HG02588 (cell line): ENCODE measurements around the gene BIVM.
"Not testable (repeated sequence)": the region's sequence is repeated elsewhere in the genome, so short reads cannot be mapped to it uniquely, and the experiment has no call there.

Experiments used
- ATAC-seq: cut with Tn5 transposase; IDR thresholded peaks from one replicate; pipeline ENCODE4 v1.9.1; 2021; ENCODE audit warnings: mild to moderate bottlenecking, moderate library complexity; ENCODE audit not compliant: unreplicated experiment

BIVM gene, protein sequence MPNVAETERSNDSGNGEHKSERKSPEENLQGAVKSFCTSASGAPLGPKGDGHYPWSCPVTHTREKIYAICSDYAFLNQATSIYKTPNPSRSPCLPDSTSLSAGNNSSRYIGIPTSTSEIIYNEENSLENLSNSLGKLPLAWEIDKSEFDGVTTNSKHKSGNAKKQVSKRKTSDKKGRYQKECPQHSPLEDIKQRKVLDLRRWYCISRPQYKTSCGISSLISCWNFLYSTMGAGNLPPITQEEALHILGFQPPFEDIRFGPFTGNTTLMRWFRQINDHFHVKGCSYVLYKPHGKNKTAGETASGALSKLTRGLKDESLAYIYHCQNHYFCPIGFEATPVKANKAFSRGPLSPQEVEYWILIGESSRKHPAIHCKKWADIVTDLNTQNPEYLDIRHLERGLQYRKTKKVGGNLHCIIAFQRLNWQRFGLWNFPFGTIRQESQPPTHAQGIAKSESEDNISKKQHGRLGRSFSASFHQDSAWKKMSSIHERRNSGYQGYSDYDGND

DNA sequence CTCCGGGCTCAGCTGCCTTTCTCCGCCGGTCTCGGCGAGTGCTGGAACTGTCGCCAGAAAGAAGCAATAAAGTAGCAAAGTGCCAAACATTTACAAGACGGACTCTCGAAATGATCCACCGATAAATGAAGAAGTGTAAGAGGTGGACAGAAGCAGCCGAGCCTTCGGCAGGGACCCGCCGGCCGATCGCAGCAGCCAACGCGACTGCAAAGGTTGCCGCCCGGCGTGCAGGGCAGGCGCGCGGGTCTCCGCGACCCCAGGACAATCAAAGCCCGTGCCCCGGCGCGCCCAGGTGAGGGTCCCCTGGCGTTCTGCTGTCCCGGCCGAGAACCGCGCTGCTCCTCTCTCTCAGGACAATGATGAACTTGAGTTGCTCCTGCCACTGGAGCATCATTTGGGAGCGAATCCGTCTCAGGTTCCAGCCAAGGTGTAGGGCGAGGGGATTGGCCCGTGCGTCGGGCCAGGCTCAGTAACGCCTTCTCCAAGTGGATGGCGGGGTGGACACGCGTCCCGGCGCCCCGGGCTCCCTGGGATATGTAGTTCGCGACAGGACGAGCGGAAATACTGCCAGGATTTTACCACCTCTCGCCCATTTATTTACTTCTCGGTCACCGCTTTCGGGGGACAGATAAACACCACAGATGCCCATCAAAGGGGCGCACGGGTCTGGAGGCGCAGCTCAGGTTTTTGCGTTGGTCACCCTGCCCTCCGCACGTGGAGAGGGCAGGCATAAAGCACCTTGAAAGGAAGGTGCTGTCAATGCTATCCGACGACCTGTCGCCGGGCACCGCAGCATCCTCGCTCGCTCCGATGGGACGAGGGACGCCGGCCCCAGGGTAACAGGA, at the start of gene BIVM, which contains the start of gene POGLUT2:
TSS of gene BIVM (plus strand) at position 539 of the 845 bp plus-strand sequence. CDS start 8,149 bp downstream, outside the sequence.
TSS of gene POGLUT2 (minus strand) at position 396 of the 845 bp plus-strand sequence. CDS start at position 90, 306 bp downstream.
- ATAC-seq, result peak; percentile 81

DNA sequence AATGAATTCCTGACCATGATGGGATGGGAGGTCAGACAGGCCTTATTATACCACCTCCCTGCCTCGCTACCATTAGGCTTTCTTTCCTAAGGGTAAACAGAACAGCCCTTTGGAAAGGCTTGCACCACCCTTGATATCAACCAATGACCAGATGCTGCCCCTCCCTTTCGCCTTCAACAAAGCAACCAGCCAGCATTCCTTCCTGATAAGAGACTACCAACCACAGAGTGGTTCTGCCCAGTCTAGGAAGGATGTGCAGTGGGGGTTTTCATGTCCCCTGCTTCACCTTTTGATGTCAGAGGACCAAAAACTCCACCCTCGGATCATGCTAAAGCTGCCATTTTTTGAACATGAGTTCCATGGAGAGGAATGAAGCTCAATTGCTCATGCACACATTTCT, 47.0 kb upstream of the BIVM start:
- no peak for ATAC-seq

DNA sequence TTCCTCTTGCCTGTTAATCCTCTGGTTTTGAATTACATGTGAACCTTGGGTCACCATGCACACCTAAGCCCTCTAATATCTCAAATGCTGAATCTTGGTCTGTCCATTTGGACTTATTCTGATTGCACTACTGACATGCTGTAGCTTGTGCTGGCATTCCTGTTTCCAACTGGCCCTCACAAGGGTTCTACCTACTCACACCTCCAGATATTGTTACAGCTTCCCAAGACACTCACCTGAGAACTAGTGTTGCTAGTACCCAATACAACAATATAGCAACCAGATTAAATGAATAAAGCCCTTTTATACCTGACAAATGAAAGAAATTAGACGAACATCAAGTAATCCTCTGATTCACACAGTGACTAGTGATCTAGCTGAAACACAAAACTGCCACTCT, 41.9 kb upstream of the BIVM start:
- ATAC-seq, result no peak

- ATAC-seq, result no peak
Observed at GRCh38 chr13:102758842-102759241, 40.1 kb upstream of the BIVM start.

GRCh38 chr13:102761071-102761470, 37.8 kb upstream of the BIVM start:
- ATAC-seq, result no peak

GRCh38 chr13:102763741-102764140, 35.2 kb upstream of the BIVM start:
- no peak for ATAC-seq

GRCh38 chr13:102768909-102769308, 30.0 kb upstream of the BIVM start:
- ATAC-seq, result no peak

- ATAC-seq, result no peak
Observed at GRCh38 chr13:102769679-102770078, 29.2 kb upstream of the BIVM start.

DNA sequence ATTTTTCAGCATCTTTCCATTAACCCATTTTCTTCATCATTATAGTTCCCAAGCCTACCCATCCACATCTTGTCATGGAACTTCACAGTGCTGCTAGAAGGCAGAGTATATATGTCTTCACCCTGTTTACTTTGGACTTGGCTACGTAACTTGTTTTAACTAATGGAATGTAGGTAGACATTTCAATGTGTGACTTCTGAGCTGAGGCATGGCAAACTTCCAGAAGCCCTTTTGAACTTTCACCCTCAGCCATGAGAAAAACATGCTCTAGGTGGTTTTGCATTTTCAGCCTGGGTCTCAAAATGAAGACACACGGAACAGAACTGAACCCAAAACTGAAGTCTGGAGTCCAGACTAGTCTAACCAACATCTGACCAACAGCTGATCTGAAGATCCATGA, 28.5 kb upstream of the BIVM start:
- no peak for ATAC-seq

DNA sequence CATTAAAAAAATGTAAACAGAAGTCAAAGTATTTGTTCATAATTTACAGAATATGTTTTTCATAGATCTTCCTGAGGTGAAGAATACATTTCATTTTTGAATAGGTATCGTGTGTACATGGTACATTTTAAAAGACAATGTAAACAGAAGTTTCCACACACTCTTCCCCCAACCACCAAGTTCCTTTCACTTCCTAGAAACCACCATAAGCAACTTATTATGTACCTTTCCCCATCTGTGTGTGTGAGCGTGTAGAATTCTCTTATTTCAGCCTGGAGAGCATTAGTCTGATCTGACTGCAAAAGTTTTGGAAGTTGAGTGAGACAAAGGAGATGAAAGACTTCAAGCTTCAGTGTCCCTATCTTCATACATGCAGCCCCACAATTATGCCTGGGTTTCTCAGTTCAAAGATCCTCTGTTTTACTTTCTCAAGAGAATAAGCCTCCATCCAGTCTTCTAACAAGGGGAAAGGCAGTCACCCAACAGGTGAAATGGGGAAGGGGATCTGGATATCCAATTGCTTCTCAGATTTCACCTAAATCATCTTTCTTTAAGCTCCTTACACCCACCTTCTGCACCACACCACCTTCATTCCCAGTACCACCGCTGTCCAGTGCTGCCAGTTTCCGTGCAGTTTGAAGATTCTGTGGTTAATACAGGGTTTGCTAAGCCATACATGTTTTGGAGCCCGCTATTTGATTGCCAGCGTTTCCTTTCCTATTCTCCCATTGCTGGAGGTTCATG, 27.4 kb upstream of the BIVM start:
- ATAC-seq, result no peak

DNA sequence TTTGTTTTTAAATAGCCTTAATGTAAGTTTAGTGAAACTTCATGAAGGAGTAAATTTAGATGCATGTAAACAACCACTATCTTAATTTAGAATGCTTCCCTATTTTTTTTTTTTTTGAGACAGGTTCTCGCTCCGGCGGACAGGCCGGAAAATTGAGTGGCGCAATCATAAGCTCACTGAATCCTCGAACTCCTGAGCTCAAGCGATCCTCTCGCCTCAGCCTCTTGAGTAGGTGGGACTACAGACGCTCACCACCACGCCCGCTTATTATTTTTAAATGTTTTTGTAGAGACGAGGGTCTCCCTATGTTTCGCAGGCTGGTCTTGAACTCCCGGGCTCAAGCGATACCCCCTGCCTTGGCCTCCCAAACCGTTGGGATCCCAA, 26.9 kb upstream of the BIVM start:
- ATAC-seq, result no peak

GRCh38 chr13:102773441-102774213, 25.3 kb upstream of the BIVM start, which contains the start of gene TEX30:
Gene TEX30, minus strand, starts transcription at chr13:102773786. Its CDS starts 3,760 bp downstream, at chr13:102770026.
- peak; percentile 95 for ATAC-seq

- no peak for ATAC-seq
Observed at GRCh38 chr13:102774214-102774568, 24.7 kb upstream of the BIVM start.

DNA sequence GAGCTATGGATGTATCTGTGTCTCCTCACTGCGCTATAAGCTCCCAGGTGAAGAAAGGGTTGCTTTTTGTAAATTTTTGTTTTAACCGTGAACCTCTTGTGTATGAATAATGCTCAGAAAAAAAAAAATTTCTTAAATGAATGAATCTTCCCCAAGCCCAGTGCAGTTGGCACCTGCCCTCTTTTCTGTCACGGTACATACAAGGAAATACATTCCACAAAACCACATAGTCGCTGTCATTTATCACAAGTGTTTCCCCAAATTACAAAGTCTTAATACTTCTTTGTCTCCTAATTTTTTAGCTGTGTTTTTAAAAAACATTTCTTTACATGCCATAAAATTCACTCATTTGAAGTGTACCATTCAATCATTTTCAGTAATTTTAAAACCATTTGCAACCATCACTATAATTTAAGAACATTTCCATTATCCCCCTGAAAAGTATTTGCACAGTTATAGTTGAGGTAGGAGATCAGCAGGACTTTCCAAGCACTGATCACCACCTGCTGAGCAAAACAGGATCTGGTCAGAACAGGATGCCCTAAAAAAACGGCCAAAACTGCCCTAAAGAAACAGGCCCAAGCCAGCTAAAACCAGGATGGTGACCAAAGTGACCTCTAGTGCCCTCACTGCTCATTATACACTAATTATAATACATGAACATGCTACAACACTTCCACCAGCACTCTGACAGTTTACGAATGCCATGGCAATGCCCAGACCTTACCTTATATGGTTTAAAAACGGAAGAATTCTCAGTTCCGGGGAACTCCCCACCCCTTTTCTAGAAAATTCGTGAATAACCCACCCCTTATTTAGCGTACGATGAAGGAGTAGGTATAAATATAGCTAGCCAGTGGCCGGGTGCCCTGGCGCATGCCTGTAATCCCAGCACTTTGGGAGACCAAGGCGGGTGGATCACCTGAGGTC, 24.1 kb upstream of the BIVM start:
- ATAC-seq, result no peak

DNA sequence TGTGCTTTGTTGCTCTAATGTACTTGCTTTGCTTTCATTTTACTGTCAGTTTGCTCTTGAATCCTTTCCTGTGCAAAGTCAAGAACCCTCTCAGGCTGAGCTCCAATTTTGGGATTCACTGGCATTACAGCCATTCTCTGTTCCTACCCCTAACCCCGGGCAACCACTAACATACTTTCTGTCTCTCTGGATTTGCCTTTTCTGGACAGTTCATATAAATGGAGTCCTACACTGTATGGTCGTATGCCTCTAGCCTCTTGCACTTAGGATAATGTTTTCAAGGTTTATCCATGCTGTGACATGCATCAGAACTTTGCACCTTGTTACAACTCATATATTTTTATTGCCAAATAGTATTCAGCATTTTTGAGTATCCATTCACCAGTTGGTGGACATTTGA, 22.6 kb upstream of the BIVM start:
- ATAC-seq, result no peak

DNA sequence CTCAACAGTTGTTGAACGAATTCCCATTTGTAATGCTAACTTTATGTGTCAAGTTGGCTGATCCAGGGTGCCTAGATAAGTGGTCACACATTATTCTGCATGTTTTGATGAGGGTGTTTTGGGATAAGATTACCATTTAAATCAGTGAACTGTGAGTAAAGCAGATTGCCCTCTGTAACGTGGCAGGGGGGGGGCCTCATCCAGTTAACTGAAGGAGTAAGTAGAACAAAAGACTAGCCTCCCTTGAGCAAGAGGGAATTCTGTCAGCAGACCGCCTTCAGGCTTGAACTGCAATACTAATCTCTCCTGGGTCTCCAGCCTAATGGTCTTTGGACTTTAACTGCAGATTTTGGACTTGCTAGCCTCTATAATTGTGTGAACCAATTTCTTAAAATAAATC, 21.2 kb upstream of the BIVM start:
- no peak for ATAC-seq

DNA sequence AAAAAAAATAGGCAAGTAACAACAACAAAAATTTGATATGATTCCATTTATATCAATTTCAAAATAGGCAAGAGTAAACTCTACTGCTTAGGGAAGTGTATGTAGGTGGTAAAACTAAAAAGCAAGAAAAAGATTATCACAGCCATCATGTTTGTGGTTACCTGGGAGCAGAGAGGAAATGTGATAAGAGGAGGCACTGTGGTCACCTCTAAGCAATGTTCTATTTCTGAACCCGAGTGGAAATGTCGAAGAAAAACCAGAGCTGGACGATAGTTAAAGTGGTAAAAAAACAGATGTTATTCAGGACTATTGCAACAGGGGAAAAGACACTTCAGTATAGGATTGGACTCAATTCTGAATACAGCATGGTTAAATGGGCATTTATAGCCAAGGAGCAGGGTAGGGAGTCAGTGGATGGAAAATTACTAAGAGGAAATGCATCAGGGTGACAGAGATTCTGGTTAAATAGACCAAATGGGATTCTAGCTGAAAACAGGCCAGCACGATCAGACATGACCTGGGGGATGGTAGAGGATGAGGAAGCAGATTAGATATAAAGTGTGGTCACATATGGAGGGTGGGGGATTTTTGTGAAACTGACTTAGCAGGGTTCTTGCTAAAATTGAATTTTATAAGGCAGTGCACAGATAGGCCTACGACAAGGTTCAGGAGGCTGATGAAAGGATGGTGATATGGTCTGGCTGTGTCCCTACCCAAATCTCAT, 19.3 kb upstream of the BIVM start:
- ATAC-seq, result no peak

- not testable (repeated sequence) for ATAC-seq
Observed at GRCh38 chr13:102780656-102781055, 18.3 kb upstream of the BIVM start.
